Pancreas (tissue), 10 donors: ENCODE measurements around the gene CHAC1. TPM values are rescaled to one million over a fixed set of nuclear protein-coding genes. Genes with fewer than 3 reads are reported as not detected.
A peak's percentile ranks its signal among the peaks of the same experiment; 100 is the strongest.

Experiments
- ATAC-seq, 4 donors: fragments of 200-7000 bp; cut with Tn5 transposase; one replicate each; pipeline versions ENCODE4 v1.8.0 to v1.9.1; 2020; ENCODE audit warnings: mild to moderate bottlenecking in 4 of 4, moderate library complexity in 4 of 4
- DNase-seq, 6 donors: peaks; one replicate each; pipeline ENCODE4 v3.0.0-alpha.2; 2020
- FAIRE-seq: peaks from 2 replicates; lab custom pipeline; 2012; peaks lifted over from hg19 to GRCh38; lab: Jason Lieb, UNC
- H3K27ac ChIP-seq, 4 donors: fragments of 200-600 bp; sonication (generic); 1 replicate in 3 of 4; 2 replicates in 1 of 4; pipeline versions ENCODE4 v1.5.0 to v1.8.0; 2020
- H3K27me3 ChIP-seq, 4 donors: fragments of 200-600 bp; one replicate each; pipeline ENCODE4 v1.8.0; 2021
- H3K36me3 ChIP-seq, 3 donors: fragments of 200-600 bp; sonication (generic) in 1 of 3; one replicate each; pipeline versions ENCODE4 v1.5.0 to v1.8.0; 2020 to 2021
- H3K4me1 ChIP-seq, 3 donors: fragments of 200-600 bp; one replicate each; pipeline ENCODE4 v1.8.0; 2021
- H3K4me3 ChIP-seq, 4 donors: fragments of 200-600 bp; sonication (generic) in 2 of 4; one replicate each; pipeline versions ENCODE4 v1.5.0 to v1.8.0; 2020 to 2021
- H3K9me3 ChIP-seq, 4 donors: fragments of 200-600 bp; one replicate each; pipeline ENCODE4 v1.8.0; 2021
- WGBS, 2 donors: extraction: QIAGEN DNeasy Blood & Tissue Kit; methylation state at CpG; one replicate each; pipeline ENCODE4 v1.1.7; 2013; 5-methylcytosine and 5-hydroxymethylcytosine counted together
- intact Hi-C, 3 donors: fragments of 100-400 bp; cut with DNase I; formaldehyde crosslinking; loops; one replicate each; pipeline versions ENCODE4 v1.11.1 to v1.14.2; 2022
- polyA plus RNA-seq, 2 donors: library from polyadenylated mRNA; stranded (reverse); fragments of 200-250 nt; gene quantifications; one replicate each; pipeline ENCODE4 v1.2.3, GENCODE V29; 2013
- total RNA-seq, 6 donors: library from RNA; stranded (reverse); fragmentation: NEBNext Ultra II Directional in 4 of 6; extraction: Animal tissue kit (Norgen Biotek cat#: 25700) in 4 of 6; gene quantifications; one replicate each; pipeline versions ENCODE4 v1.2.1 to v1.2.4, GENCODE V29; 2021 to 2023
- TF ChIP-seq, protein P1 (sequence below), 4 donors: fragments of 200-600 bp; sonication (generic) in 3 of 4; IDR thresholded peaks; one replicate each; pipeline versions ENCODE4 v1.5.0 to v1.8.0; 2021; ENCODE audit warnings: antibody characterized with exemption in 4 of 4
- donor health status: healthy with polysubstance abuse.
- donor health status: DM: no; HTN: no; CAD: no; lungs with moderate emphysema.
- donor health status: DM: no; HTN: no; CAD: no.
- donor health status: control.
- donor health status: control.
- donor health status: Bipolar disorder and iron deficiency.
- donor health status: DM: yes; HTN: yes; CAD: no.
- donor health status: DM: no; HTN: no; CAD: no.
- donor health status: DM: no; HTN: no; CAD: no.
- donor health status: DM: yes; HTN: yes; CAD: no.

Gene CHAC1
- total and polyA plus RNA-seq, 8 donors, result 0.40 to 90.5 (median 2.3) TPM

DNA sequence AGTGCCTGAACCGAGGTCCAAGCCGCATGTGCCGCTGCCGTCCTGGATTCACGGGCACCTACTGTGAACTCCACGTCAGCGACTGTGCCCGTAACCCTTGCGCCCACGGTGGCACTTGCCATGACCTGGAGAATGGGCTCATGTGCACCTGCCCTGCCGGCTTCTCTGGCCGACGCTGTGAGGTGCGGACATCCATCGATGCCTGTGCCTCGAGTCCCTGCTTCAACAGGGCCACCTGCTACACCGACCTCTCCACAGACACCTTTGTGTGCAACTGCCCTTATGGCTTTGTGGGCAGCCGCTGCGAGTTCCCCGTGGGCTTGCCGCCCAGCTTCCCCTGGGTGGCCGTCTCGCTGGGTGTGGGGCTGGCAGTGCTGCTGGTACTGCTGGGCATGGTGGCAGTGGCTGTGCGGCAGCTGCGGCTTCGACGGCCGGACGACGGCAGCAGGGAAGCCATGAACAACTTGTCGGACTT lies 17.0 kb upstream of the CHAC1 start:
- WGBS, 2 donors, result 86 to 95% methylated on average over 31 of the region's 31 CpGs
- TF ChIP-seq, protein P1, sequence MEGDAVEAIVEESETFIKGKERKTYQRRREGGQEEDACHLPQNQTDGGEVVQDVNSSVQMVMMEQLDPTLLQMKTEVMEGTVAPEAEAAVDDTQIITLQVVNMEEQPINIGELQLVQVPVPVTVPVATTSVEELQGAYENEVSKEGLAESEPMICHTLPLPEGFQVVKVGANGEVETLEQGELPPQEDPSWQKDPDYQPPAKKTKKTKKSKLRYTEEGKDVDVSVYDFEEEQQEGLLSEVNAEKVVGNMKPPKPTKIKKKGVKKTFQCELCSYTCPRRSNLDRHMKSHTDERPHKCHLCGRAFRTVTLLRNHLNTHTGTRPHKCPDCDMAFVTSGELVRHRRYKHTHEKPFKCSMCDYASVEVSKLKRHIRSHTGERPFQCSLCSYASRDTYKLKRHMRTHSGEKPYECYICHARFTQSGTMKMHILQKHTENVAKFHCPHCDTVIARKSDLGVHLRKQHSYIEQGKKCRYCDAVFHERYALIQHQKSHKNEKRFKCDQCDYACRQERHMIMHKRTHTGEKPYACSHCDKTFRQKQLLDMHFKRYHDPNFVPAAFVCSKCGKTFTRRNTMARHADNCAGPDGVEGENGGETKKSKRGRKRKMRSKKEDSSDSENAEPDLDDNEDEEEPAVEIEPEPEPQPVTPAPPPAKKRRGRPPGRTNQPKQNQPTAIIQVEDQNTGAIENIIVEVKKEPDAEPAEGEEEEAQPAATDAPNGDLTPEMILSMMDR (IDR thresholded peaks at IDR 0.05), result no peak
- no peak for ATAC-seq
- no peaks in the 10 kb centered on the region for H3K27me3 ChIP-seq
- no peak overlapping the region for H3K4me3 ChIP-seq
- DNase-seq, result peak in 2 of 6 donors; percentile 50 to 54
- intact Hi-C loops, result no loop called here
- H3K9me3 ChIP-seq, result no peaks in the 10 kb centered on the region
- H3K4me1 ChIP-seq, result peaks cover 0 to 5% (median 0%) of the 10 kb centered on the region in 3 donors
- no peak overlapping the region for H3K27ac ChIP-seq
- H3K36me3 ChIP-seq, result no peaks in the 10 kb centered on the region
- no peak for FAIRE-seq

DNA sequence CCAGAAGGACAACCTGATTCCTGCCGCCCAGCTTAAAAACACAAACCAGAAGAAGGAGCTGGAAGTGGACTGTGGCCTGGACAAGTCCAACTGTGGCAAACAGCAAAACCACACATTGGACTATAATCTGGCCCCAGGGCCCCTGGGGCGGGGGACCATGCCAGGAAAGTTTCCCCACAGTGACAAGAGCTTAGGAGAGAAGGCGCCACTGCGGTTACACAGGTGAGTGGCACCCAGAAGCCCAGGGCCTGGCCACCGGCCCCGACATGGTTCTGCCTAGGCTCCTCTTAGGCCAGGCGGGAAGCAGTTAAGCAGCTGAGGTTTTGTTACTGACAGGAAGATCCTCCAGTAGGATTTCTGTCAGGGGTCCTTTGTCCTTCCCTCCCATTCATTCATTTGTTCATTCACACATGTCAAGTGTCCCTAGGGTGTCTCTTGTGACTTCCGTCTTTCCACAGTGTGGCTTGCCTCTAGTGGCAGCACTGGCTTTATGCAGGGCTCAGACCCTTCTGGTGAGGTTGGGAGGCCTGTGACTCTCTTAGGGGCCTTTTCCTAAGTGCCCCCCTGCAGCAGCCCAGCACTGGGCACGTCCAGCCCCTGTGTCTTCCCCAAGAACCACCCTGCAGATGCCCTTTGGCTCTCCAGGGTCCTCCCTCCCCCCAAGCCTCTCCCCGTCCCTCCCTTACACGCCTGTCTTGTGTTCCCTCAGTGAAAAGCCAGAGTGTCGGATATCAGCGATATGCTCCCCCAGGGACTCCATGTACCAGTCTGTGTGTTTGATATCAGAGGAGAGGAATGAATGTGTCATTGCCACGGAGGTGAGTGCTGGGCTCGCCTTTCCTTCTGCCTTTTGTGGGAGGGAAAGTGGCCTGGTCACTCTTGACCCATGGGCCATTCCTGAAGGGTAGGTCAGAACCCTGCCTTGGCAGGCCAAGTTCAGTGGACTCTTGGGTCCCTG lies 16.3 kb upstream of the CHAC1 start:
- TF ChIP-seq, protein P1 (IDR thresholded peaks at IDR 0.05), result no peak
- 80 to 85% methylated on average over 15 of the region's 15 CpGs for WGBS, 2 donors
- Histone ChIP-seq H3K27me3 (no peaks in the 10 kb centered on the region), H3K9me3 (no peaks in the 10 kb centered on the region), H3K4me3 (no peak overlapping the region), H3K36me3 (no peaks in the 10 kb centered on the region), H3K4me1 (peaks cover 0 to 6% (median 0%) of the 10 kb centered on the region in 3 donors), H3K27ac (no peak overlapping the region)
- DNase-seq (peak in 1 of 6 donors; percentile 31), FAIRE-seq (no peak), ATAC-seq (no peak)
- intact Hi-C loops, result no loop called here

DNA sequence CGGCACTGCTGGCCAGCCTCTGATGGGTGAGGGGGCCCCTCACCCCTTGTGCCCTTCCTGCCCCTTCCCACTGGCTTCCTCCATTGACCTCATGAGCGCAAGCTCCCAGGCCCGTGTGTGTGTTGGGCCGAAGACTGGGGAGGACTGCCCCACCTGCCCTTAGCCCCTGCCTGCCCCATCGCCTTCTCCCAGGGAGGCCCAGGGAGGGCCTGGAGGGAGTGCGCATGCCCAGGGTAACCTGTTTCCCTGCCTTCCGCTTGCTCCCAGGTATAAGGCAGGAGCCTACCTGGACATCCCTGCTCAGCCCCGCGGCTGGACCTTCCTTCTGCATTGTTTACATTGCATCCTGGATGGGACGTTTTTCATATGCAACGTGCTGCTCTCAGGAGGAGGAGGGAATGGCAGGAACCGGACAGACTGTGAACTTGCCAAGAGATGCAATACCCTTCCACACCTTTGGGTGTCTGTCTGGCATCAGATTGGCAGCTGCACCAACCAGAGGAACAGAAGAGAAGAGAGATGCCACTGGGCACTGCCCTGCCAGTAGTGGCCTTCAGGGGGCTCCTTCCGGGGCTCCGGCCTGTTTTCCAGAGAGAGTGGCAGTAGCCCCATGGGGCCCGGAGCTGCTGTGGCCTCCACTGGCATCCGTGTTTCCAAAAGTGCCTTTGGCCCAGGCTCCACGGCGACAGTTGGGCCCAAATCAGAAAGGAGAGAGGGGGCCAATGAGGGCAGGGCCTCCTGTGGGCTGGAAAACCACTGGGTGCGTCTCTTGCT lies 15.3 kb upstream of the CHAC1 start:
- ATAC-seq (peak in 2 of 4 donors; percentile 16 to 21), FAIRE-seq (no peak), DNase-seq (peak in 2 of 6 donors; percentile 54 to 65)
- WGBS, 2 donors, result 64% methylated on average over 19 of the region's 19 CpGs
- H3K27ac ChIP-seq, result no peak overlapping the region
- intact Hi-C loops, result no loop called here
- no peaks in the 10 kb centered on the region for H3K36me3 ChIP-seq
- TF ChIP-seq, protein P1 (IDR thresholded peaks at IDR 0.05), result peak in 1 of 4 donors; percentile 27
- H3K4me3 ChIP-seq, result no peak overlapping the region
- no peaks in the 10 kb centered on the region for H3K27me3 ChIP-seq
- H3K9me3 ChIP-seq, result no peaks in the 10 kb centered on the region
- peaks cover 0 to 6% (median 0%) of the 10 kb centered on the region in 3 donors for H3K4me1 ChIP-seq

DNA sequence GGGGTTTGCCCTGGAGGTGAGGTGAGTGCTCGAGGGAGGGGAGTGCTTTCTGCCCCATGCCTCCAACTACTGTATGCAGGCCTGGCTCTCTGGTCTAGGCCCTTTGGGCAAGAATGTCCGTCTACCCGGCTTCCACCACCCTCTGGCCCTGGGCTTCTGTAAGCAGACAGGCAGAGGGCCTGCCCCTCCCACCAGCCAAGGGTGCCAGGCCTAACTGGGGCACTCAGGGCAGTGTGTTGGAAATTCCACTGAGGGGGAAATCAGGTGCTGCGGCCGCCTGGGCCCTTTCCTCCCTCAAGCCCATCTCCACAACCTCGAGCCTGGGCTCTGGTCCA lies 14.8 kb upstream of the CHAC1 start:
- no peaks in the 10 kb centered on the region for H3K27me3 ChIP-seq
- H3K27ac ChIP-seq, result no peak overlapping the region
- no peaks in the 10 kb centered on the region for H3K9me3 ChIP-seq
- FAIRE-seq (no peak), DNase-seq (peak in 1 of 6 donors; percentile 39), ATAC-seq (no peak)
- H3K4me1 ChIP-seq, result peaks cover 0 to 6% (median 0%) of the 10 kb centered on the region in 3 donors
- intact Hi-C loops, result no loop called here
- H3K36me3 ChIP-seq, result no peaks in the 10 kb centered on the region
- WGBS, 2 donors, result 88 to 96% methylated on average over 6 of the region's 6 CpGs
- TF ChIP-seq, protein P1 (IDR thresholded peaks at IDR 0.05), result no peak
- H3K4me3 ChIP-seq, result no peak overlapping the region
